Measurements from ENCODE around the gene ZC3H14. TPM values are rescaled to one million over a fixed set of nuclear protein-coding genes. Genes with fewer than 3 reads are reported as not detected.

Gene ZC3H14
- polyA plus RNA-seq, 1 of the 3 experiments (the other 2 are of a cell fraction): 61.5 TPM

GRCh38 chr14:88639221-88639620 lies 76.4 kb downstream of the ZC3H14 start:
- WGBS (ENCODE audit: low lambda C conversion rate): 17% methylated on average over 1 of the region's 1 CpG

GRCh38 chr14:88660056-88660455 lies 97.2 kb downstream of the ZC3H14 start:
- Histone ChIP-seq H3F3A (replicated peaks; ENCODE audit: insufficient read depth) (no peaks in the 10 kb centered on the region), H3K9me2 (no peaks in the 10 kb centered on the region), H3K4me3 (ENCODE audit: low read depth in 2 of 2, low read length in 1 of 2) (no peak overlapping the region), H3K4me2 (no peak overlapping the region), H3K9me3 (no peaks in the 10 kb centered on the region), H3K4me1 (ENCODE audit: control insufficient read depth in 1 of 2, insufficient read depth in 2 of 2, low read depth in 1 of 2, low read length in 1 of 2) (no peaks in the 10 kb centered on the region), H3K9ac (no peak overlapping the region), H3K36me3 (replicated peaks in 1 of 2; ENCODE audit: control insufficient read depth in 1 of 2, insufficient read depth in 2 of 2, low read length in 1 of 2) (peaks cover 0 to 12% of the 10 kb centered on the region in 2 experiments), H4K20me1 (ENCODE audit: insufficient read depth) (no peaks in the 10 kb centered on the region), H3K27ac (ENCODE audit: low read depth in 2 of 2, low read length in 1 of 2) (no peak overlapping the region), H3K27me3 (ENCODE audit: insufficient read depth) (no peaks in the 10 kb centered on the region), H2AFZ (ENCODE audit: low read depth) (no peak overlapping the region), H3K79me2 (ENCODE audit: insufficient read depth) (no peaks in the 10 kb centered on the region)
- 65% methylated on average over 5 of the region's 5 CpGs for WGBS (ENCODE audit: low lambda C conversion rate)
- TF ChIP-seq USF1 (IDR thresholded peaks at IDR 0.05; ENCODE audit: borderline replicate concordance, low read depth): no peak
- ChIA-PET POLR2A (no interaction called here), CTCF (no interaction called here)
- DNase-seq: no peak

More at GRCh38 chr14:88639221-88639620, 76.4 kb downstream of the ZC3H14 start:
- Histone ChIP-seq H2AFZ (ENCODE audit: low read depth) (no peak overlapping the region), H3K27ac (ENCODE audit: low read depth in 2 of 2, low read length in 1 of 2) (no peak overlapping the region), H3K79me2 (ENCODE audit: insufficient read depth) (no peaks in the 10 kb centered on the region), H3K27me3 (ENCODE audit: insufficient read depth) (no peaks in the 10 kb centered on the region), H3K9me2 (no peaks in the 10 kb centered on the region), H3K9me3 (no peaks in the 10 kb centered on the region), H3K4me3 (ENCODE audit: low read depth in 2 of 2, low read length in 1 of 2) (no peak overlapping the region), H3K4me1 (ENCODE audit: control insufficient read depth in 1 of 2, insufficient read depth in 2 of 2, low read depth in 1 of 2, low read length in 1 of 2) (no peaks in the 10 kb centered on the region), H3K4me2 (no peak overlapping the region), H3F3A (replicated peaks; ENCODE audit: insufficient read depth) (no peaks in the 10 kb centered on the region), H3K36me3 (replicated peaks in 1 of 2; ENCODE audit: control insufficient read depth in 1 of 2, insufficient read depth in 2 of 2, low read length in 1 of 2) (peaks cover 0 to 36% of the 10 kb centered on the region in 2 experiments), H4K20me1 (ENCODE audit: insufficient read depth) (no peaks in the 10 kb centered on the region), H3K9ac (no peak overlapping the region)
- CTCF ChIA-PET: no interaction called here
- POLR2A ChIA-PET: no interaction called here
- no peak for DNase-seq
- TF ChIP-seq ZBTB33 (IDR thresholded peaks at IDR 0.05; ENCODE audit: borderline replicate concordance, low read depth) (no peak), RCOR1 (IDR thresholded peaks at IDR 0.05; ENCODE audit: low read length) (no peak), TEAD4 (IDR thresholded peaks at IDR 0.05; ENCODE audit: borderline replicate concordance, insufficient read depth) (no peak), SIN3A (IDR thresholded peaks at IDR 0.05; ENCODE audit: borderline replicate concordance, low read depth, low read length) (no peak), RFX5 (IDR thresholded peaks at IDR 0.05; ENCODE audit: low read length) (no peak), CTCF (IDR thresholded peaks at IDR 0.05) (no peak), EP300 (IDR thresholded peaks at IDR 0.05; ENCODE audit: borderline replicate concordance in 1 of 2, low read depth in 1 of 2, low read length in 1 of 2) (no peak)

All from SK-N-SH (cell line).